NCI-H2227 treated with DMSO at 0.1 percent for 48 hours (cell line): ENCODE data around the gene EPHB1.

Experiments used
- DNase-seq: peaks from one replicate; lab custom pipeline; 2025; lab: John Stamatoyannopoulos, UW

The EPHB1 gene

DNA sequence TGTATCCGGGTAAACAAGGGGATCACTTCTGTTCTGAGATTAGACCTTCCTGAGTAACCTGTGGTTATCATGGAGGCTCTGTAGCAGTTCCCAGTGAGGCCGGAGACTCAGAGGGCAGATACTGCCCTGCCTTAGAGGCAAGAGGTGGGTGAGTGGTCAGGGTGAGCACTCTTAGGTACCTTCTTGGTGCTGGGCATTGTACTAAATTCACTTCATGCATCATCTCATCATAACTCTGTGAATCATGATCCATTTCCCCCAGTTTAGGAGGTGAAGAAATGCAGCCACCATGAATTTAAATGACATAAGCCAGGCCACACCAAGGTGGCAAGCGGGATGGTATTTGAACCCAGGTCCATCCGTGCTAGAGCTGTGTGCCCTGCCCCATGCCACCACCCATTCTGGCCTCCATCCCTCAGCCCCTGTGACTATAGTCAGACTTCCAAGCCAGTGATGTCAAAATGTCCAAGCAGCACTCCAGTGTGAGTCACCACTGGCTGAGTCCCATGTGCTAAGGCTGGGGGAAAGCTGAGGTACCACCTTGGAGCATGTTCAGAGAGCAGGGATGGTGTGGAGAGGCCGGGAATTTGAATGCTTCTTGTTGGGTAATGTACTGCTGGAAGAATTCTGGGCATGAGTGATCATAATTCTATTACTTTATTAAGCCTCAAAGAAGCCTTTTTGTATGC, 88.8 kb downstream of the EPHB1 start:
- no peak for DNase-seq

DNA sequence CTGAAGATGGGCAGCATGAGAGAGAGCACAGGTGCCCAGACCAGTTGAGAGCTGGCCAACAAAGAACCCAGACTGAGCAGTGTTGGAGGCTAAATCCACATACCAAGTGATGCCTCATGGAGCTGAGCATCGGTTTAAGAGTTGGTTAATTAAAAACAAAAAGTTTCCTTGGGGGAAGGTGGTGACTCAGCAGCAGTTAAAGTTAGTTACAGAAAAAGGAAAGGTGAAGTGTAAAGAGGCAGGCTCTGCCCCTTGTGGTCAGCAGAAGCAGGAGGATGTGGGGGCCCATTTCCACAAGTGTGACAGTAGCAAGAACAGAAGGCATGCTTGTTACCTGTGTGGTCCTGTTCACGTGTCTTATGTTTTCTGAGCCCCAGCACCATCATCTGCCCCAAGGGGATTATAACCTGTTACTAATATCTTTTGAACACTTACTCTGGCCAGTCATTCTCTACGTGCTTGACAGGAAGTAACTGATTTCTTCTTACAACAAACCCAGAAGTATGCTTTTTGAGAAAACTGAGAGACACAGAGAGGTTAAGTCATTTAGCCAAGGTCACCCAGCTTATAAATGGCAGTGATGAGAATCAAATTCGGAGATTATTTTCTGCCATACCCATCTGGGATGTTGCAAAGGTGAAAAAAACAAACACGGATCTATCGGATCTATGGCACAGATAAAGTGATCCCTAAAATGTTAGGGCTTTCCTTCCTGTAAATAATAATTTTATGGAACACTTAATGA, 91.0 kb downstream of the EPHB1 start:
- no peak for DNase-seq

DNA sequence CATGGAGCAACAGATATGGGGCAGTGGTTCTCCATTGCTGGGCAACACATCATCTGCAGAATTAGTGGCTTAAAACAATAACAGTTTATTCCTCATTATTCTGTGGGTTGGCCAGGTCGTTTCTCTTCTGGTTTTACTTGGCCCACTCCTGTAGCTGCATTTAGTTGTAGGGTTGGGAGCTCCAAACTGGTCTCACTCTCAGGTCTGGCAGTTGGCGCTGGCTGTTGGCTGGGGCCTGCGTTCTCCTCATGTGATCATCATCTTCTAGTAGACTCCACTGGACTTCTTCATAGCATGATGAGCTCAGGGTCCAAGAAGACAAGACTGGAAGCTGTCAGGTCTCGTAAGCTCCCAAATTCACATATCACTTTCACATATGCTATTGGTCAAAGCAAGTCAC, 91.9 kb downstream of the EPHB1 start:
- DNase-seq, result no peak

DNA sequence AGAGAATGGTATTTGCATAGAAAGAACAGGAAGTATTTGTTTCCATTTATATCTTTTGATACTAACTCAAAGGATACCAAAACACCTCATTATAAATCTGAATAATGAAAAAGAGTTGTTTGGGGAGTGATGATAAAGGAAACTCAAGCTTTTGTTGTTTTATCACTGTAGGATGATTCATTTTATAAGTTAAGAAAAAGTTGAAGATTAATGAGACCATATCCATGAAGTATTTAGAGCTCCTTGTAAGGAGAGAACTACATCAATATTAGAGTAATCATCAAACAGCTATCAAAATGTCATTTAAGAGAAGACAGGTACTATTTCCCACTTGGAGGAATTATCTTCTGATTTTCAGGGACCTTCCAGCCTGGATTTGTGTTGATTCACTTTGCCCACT, 92.5 kb downstream of the EPHB1 start:
- DNase-seq, result no peak

DNA sequence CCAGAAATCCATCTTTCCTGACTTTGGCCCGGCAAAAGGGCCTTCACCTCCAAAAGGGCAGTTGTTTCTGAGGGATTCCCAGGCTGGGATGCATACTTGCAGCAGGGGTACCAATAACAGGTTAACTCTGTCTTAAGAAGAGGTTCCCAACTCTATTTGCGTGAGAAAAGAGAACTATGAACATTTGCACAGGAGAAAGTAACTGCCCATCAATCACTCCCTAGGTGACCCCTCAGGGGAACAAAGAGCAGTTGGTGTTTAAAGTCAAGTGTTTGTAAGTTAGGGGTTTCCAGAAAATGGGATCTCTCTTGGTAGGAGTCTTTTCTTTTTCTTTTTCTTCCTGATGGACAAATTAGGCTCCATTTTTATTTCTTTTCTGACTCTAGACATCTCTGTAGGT, 97.3 kb downstream of the EPHB1 start:
- DNase-seq, result no peak

DNA sequence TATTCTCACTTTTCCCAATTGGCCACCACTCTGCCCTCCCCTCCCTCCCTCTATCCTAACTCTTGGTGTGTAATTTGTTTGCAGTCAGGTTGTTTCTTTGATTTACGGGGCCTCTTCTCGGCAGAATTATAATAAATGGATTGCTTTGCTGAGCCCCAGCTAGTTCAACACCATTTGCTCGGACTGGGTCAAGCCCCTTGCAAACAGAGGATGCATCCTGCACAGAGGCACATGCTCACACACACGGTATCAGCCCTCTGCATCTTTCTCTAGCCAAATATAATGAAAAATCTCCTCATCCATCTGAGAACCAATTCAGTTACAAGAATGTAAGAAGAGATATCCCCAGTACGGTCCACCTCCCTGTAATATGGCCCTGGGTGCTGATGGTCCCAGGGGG, 97.7 kb downstream of the EPHB1 start:
- peak; percentile 40 for DNase-seq

DNA sequence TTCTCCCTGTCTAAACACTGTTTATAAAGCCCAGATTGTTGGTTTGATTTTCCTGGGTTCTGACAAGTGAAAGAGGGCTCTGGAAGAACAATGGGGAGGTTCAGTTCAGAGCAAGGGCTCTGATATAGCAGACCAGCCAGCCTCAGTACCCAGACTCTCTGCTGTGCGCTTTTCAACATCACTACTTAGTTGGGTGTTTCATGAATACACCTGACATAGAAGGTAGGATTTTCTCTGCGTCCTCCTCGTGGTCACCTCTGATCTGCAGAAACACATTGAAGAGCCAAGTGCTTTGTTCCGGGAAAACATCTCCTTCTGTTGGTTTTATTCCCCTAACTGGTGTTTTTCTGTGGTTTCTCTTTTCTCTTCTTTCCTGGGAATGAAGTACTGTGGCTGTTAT, 99.5 kb downstream of the EPHB1 start:
- DNase-seq, result no peak

DNA sequence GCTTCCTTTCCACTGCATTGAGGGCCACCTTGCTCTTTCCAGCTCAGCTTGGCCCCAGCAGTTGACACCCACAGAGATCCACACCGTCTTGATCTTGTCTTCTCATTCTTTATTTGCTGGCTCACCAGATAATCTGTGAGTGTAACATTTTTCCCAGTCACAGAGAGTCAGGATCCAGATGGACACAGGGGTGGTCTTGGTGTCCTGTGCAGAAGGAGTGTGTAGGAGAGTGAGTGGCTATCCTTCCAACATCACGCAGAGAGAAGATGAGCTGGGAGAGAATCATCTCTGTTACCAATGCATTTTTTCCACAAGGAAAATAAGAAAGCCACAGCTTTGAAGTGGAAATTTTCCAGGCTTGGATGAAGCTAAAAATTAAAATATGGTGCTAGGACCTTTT, 100.1 kb downstream of the EPHB1 start:
- no peak for DNase-seq

DNA sequence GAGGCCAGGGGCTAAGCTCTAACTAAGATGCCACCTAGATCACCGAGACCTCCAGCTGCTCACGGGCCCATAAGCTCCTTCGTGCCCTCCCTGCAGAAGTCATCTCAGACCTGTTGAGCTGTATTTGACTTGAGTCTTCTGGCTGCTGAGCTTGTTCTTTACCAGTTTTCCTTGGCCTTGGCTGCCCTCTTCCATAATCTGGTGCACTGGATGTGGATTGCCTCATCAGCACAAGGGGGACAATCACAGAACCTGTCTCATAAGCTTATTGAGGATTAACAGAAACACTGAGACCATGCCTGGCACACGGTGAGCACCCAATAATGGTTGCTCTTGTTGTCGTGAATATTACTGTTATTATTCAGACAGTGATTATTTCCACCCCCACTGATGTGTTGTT, 101.1 kb downstream of the EPHB1 start:
- DNase-seq, result no peak

DNA sequence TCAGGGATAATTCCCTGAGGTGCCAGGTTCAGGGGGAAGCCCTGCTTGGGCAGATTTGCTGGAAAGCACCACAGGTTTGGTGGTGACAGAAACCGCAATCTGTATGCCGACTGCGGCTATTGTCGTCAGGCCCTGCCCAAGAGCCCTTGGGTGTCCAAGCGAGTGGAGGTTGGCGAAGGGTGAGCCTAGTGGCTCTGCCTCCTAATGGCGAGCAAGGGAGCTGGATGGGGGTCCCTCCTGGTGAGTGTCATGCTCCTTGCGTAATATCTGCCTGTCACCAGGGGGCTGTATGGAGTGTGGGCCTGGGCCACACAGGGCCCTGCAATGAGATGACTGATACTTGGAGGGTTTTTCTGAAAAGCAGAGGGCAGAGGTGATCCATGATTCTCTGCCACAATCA, 101.6 kb downstream of the EPHB1 start:
- no peak for DNase-seq

DNA sequence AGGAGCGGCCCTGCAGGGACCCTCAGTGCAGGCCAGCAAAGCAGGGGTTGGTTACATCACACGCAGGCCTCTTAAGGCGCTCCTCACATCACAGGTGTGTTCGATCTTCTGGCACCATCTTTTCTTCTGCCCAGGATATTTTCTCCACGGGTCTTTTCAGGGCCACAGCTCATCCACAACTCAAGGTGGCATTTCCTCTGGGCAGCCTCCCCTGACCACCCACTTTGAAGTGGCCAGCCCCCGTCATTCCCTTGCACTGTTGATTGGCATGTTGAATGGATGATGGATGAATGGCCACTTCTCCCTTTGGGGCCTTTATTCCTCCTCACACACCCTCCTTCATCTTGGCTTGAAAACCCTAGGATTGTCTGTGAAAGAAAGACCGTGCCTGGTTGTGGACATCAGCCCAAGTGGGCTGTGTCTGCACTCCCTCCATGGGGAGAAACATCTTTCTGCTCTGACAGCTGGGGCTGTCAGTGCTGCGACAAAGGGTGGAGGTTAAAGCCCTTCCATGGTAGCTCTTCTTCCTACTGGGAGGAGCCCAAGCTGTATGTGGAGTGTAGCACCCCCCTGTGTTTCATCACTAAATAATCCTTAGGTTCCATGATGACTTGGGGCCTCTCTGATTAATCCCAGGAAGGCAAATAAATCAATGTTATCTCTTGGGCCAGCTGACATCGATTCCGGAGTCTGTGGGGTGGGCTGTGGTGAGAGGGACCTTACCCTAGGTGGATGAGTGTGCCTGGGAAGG, 102.5 kb downstream of the EPHB1 start:
- DNase-seq, result no peak

DNA sequence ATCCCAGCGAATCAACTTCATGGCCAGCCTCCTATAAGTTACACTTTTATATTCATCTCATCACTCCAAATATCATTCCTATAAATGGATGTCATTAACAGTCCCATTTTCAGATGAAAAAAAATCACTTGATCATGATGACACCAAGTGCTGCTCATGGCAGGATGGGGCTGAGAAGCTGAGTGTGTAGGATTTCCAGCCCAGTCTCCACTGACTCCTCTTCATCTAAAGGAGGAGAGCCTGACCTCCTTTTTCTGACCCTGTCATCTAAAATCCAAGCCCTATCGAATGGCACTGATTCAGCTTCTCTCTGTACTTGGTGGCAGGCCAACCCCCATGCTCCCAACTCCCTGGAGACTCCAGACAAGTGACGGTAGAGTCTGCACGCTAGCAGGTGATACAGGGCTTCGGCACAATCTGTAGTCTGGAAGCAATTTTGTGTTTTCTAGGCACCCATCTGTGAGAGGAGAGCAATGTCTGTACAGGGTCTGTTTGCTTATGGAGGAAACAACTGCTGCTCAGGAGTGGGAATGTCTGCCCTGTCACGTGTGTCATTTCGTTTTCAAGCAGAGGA, 103.2 kb downstream of the EPHB1 start:
- DNase-seq, result no peak

DNA sequence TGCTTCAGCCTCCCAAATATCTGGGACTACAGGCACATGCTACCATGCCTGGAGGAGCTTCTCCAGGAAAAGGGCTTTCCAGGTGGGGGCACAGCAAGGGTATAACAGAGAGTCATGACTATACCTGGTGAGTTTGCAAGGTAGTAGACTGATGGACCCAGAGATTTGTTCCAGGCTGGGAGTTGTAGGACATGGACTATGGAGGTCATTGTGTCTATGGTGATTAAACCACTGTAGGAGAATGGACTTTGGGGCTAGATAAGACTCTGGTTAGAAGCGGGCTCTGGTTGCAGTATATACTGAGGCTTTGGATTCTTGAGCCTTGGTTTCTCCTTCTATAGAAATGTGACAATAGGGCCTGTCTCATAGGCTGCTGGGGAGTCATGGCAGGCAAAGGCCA, 104.7 kb downstream of the EPHB1 start:
- no peak for DNase-seq

DNA sequence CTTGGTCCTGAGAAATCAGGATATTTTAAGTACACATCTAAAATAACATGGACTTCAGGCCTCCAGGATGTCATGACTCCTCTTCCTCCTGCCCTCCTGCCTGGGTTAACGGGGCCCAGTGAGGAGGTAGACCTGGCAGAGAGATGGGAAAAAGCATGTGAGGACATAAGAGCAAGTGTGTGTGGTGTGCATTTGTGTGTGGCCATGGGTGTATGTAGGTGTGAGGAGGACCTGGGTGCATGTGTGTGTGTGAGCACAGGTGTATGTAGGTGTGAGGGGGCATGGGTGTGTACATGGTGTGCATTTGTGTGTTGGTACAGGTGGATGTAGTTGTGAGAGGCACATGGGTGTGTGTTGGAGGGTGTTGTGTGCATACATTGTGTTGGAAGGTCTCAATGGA, 105.4 kb downstream of the EPHB1 start:
- no peak for DNase-seq

DNA sequence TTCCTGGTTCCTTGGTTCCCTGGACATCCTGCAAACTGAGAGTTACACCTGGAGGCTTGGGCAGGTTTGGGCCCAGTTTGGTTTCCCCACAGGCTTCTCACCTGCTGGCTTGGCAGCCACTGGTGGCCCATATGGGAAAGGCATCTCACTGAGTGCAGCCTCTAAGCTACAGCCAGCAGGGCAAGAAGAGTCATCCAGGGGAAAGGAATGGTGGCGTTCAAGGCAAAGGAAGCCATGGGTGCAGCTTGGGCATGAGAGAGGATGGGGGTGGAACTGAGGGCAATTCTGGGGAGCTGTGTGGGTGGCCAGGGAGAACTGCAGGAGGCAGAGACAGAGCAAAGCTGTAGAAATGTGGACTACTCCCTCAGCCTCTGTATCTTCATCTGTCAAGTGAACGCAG, 106.4 kb downstream of the EPHB1 start:
- no peak for DNase-seq

DNA sequence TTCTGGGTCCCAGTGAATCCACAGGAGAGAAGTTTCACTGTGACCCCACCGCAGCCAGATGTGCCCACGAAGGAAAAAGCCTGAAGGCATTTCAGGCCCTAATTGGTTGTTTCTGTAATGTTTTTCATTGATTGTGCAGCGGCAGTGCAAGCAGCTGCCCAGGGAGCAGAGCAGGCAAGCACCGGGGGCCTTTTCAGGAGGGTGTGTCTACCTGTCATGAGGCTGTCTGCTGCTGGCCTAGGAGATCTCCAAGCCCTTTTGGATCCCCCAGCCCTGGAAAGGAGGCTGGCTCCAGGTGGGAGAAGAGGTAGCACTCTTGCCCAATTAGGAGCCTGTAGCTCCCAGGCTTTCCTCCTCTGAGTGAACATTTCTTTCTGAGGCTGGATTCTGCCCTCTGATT, 108.8 kb downstream of the EPHB1 start:
- no peak for DNase-seq

DNA sequence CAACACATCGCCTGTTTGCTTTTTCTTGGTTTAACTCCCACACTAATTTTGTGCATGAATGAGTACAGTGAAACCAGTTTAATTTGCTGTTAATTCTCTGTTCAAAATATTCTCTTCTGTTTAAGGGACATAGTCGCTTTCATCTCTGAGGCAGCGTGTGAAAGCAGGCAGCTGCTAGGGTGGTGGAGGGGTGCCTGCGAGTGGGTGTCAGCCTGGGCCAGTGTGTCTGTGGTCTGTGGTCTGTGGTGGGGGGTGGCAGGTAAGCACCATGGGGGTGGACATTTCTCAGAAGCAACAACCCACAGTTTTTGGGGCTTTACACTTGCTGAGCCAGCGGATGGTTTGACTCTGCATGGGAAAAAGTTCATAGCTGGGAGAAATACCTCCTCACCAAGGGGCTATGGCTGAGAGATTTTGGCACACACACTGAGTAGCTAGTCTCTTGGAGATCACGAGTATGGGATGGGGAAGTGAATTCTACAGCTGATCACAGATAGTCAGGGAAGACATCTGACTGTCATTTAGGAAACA, 109.2 kb downstream of the EPHB1 start:
- no peak for DNase-seq

DNA sequence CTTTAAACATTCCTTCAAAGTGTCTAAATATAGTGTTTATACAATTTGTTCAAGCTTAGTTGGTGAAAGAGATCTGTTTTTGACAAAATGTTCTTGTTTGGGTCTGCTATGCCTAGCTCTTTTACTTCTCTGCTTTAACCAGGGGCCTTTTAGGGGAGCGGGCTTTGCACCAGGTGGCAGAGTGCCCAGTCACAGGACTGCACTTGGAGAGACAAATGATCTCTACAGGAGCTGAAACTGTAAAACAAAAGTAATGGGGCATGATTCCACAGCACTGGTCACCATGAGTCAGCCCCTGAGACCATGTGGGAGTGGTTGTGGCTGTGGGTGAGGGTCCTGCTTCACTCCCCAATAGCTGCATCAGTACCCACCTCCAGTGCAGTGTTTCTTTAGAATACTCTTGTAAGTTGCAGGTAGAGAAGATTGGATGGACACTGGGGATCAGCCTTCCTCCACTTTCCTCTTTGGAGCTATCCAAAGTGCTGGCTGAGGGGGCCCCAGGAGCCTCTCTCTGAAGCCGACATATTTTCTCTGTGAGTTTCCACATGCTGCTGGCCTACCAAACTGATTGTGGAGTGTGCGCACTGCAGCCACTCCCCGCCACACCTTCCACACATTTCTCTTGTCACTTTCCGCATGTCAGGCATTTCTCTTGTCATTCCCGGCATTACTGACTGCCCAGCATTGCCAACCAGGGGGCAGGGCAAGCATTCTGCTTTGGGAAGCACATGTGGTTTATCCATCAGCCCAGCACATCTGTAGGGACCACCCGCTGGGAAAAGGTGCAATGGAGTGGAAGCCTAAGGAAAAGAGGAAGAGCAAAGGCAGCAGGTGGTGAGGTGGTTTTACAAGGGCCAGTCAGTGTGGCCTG, 110.0 kb downstream of the EPHB1 start:
- no peak for DNase-seq

DNA sequence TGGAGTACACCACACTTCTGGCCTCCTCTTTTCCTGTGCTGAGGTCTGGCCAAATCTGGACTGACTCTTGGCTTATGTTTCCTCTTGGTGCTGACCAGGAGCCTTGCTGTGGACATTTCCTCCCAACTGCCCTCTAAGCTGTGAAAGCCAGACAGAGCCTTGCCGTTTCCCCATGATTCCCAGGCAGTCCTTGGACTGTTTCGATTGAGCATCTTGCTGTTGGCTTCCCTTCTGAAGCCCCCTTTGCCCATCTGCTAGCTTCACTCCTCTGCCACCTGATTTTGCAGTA, 110.5 kb downstream of the EPHB1 start:
- DNase-seq, result no peak

DNA sequence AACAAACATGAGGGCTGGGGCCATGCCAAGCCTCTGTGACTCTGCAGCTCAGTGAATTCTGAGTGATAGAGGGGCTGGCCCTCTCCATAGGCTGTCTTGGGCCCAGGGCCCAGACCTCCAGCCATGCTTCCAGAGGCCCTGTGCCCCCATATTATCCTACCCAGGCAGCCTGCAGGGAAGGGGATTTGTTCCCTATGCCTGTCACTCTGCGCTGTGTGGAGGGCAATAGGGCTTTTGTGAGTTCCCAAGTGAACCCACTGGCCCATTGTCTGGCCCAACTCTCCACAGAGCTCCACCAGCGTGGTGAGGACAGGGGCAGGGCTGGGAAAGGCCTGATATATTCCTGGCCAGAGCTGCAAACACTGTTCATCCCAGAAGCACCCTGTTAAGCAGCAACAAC, 113.2 kb downstream of the EPHB1 start:
- DNase-seq, result no peak

DNA sequence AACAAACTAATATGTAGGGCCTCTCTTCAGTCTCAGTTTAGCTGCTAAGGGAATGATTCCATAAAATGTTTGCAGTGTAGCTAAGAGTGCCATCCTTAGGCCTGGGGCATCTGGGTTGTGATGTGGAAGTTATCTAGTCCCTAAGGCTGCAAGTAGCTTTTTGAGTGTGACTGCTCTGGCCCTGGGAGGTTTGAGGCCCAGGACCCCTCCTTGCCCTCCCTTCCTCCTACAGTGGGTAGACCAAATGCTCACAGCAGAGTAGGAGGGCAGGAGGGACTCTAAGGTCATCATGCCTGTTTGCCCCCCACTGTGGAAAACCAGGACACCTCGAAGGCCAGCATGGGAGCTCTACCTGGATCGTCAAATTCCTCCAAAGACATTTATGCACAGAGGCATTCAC, 115.0 kb downstream of the EPHB1 start:
- DNase-seq, result no peak
